HG02798 (cell line): Measurements from ENCODE around the gene ADAMTSL4.
"Not testable (repeated sequence)": the region's sequence is repeated elsewhere in the genome, so short reads cannot be mapped to it uniquely, and the experiment has no call there.

Experiments
- ATAC-seq: cut with Tn5 transposase; IDR thresholded peaks from one replicate; pipeline ENCODE4 v1.9.1; 2021; ENCODE audit warnings: mild to moderate bottlenecking; ENCODE audit not compliant: unreplicated experiment, poor library complexity

ADAMTSL4 gene

DNA sequence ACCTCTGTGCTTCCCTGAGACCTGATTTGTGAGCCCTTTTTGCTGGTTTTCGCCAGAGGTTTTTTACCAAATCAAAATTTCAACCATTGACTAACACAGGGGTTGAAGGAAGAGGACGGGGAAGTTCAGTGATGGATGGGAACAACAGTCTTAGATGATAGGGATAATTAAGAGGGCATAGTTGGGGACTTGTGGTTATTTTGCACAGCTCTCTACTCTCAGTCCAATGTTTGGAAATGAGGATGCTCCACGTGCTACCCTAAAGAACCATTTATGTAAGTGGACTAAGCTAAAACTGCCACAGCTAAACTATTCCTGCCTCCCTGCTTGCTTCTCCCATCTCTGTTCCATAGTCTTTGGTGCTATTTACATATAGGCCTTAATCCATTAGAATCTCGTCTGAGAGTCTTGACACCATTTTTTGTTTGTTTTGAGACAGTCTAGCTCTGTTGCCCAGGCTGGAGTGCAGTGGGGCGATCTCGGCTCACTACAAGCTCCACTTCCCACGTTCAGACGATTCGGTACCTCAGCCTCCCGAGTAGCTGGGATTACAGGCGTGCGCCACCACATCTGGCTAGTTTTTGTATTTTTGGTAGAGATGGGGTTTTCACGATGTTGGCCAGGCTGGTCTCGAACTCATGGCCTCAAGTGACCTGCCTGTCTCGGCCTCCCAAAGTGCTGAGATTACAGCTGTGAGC lies 30.9 kb downstream of the ADAMTSL4 start:
- ATAC-seq: peak; percentile 2

DNA sequence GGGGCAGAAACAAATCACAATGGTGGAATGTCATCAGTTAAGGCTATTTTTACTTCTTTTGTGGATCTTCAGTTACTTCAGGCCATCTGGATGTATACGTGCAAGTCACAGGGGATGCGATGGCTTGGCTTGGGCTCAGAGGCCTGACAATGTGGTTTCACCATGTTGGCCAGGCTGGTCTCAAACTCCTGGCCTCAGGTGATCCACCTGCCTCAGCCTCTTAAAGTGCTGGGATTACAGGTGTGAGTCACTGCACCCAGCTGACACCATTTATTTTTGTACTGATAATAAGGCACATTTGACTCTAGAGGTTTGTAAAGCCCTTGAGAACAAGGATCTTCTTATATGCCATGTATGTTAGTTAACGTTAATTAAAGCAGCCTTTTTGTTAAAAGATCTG lies 31.8 kb downstream of the ADAMTSL4 start:
- ATAC-seq: not testable (repeated sequence)

DNA sequence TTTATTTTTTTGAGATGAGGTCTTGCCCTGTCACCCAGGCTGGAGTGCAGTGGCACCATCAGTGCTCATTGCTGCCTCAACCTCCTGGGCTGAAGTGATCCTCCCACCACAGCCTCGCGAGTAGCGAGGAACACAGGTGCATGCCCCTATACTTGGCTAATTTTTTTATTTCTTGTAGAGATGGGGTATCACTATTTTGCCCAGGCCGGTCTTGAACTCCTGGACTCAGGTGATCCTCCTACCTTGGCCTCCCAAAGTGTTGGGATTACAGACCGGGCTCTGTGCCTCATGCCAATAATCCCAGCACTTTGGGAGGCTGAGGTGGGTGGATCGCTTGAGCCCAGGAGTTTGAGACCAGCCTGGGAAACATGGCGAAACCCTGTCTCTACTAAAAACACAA lies 32.2 kb downstream of the ADAMTSL4 start:
- ATAC-seq: not testable (repeated sequence)

DNA sequence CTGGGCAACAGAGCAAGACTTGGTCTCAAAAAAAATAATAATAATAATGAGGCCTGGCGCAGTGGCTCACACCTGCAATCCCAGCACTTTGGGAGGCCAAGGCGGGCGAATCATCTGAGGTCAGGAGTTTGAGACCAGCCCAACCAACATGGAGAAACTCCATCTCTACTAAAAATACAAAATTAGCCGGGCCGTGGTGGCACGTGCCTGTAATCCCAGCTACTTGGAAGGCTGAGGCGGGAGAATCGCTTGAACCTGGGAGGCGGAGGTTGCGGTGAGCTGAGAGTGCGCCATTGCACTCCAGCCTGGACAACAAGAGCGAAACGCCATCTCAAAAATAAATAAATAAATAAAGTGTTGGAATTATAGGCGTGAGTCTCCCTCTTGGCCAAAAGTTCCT lies 32.8 kb downstream of the ADAMTSL4 start:
- ATAC-seq: not testable (repeated sequence)

DNA sequence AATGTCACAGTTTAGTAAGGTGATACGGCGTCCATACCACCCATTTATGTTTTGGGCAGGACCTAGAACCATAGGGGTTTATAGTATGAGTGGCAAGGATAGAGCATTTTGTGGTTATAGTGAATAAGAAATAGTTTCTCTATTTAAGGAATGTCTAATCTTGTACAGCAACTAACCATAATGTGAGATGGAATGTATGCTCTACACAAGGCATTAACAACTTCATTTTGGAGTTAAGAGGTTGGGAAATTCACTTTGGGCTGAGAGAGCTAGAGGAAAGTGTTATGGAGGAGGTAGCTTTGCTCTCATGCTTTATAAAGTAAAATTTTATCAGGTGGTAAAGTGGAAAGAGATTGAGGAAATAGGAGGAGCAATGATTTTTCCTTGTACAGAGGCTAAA lies 33.2 kb downstream of the ADAMTSL4 start:
- no peak for ATAC-seq

DNA sequence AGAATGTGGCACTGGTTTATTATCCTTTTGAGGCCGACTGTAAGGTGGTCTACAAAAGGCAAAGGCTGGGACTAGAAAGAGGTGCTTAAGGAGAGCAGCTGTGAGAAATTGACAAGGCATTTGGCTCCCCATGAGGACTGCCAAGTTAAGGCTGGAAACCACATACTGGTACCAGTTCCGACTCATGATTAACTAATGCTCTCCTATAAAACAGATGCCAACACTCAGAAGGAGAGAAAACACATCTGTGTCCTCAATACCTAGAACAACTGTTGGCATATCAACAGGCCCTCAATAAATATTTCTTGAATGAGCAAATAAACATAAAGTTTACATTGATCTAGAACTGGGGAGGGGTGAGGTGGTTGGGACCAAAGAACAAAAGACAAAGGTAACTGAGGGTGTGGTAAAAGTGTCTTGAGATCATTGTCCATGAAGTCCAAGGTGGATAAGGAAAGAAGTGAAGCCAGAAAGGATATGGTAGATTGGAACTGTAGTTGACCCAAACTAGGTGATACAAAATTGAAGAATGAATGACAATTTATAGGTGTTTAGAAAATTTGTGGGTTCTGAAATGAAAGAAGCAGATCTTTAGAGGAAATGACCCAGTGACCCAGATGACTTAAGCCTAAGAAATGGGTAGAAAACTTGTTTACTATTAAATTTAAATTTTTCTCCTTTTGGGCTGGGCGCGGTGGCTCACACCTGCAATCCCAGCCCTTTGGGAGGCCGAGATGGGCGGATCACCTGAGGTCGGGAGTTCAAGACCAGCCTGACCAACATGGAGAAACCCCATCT lies 47.1 kb downstream of the ADAMTSL4 start:
- no peak for ATAC-seq

DNA sequence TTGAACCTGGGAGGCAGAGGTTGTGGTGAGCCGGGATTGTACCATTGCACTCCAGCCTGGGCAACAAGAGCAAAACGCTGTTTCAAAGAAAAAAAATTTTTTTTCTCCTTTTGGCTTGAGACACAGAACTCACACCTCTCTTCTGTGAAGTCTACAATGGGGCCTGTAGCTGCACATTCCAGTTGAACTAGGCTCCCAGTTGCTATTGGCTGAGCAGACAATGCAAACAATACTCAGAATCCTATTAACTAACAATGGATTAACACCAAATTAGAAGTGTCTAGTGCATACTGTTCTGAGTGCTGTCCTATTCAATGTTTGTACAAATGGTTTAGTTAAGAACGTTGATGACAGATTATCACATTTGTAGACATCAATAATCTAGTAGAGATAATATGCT lies 47.8 kb downstream of the ADAMTSL4 start:
- ATAC-seq: no peak

DNA sequence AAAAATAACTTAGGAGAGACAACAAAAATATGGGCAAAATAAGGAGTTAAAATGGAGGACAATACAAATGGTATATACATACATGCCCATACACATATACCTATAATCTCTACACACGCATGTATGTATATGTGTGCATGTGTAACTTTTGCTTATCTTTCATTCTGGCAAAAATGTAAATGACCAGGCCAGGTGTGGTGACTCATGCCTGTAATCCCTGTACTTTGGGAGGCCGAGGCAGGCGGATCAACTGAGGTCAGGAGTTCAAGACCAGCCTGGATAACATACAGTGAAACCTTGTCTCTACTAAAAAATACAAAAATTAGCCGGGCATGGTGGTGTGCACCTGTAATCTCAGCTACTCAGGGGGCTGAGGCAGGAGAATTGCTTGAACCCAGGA lies 49.1 kb downstream of the ADAMTSL4 start:
- ATAC-seq: not testable (repeated sequence)

DNA sequence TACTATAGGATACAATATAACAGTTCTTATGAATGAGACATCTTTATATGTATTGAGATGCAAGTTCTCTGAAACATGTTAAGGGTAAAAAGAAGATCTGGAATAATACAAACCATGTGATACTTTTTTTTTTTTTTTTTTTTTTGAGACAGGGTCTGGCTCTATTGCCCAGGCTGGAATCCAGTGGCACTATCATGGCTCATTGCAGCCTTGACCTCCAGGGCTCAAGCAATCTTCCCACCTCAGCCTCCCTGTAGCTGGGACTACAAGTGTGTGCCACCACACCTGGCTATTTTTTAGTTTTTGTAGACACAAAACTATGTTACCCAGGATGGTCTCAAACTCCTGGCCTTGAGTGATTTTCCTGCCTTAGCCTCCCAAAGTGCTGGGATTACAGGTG lies 52.3 kb downstream of the ADAMTSL4 start:
- ATAC-seq: no peak

DNA sequence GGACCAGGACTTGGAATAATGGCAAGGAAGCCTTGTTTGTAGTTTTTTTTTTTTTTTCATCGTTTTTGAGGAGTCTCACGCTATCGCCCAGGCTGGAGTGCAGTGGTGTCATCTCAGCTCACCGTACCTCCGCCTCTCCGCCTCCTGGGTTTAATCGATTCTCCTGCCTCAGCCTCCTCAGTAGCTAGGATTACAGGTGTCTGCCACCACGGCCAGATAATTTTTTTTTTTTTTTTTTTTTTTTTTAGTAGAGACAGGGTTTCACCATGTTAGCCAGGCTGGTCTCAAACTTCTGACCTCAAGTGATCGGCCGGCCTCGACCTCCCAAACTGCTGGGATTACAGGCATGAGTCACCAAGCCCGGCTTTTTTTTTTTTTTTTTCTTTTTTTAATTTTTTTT lies 53.2 kb downstream of the ADAMTSL4 start:
- ATAC-seq: not testable (repeated sequence)

DNA sequence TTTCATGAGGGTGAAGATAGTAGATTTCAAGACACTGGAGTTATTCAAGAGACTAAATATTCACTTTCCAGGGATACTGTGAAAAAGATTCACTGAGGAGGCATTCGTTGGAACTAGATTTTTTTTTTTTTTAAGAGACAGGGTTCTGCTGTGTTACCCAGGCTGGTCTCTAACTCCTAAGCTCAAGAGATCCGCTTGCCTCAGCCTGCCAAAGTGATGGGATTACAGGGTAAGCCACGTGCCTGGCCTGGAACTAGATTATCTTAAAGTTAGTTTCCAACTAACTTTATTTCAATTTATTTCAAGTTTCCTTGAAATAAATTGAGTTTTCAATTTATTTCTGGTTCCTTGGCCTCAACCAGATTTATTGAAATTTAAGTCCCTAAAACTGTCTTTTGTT lies 54.5 kb downstream of the ADAMTSL4 start:
- no peak for ATAC-seq

DNA sequence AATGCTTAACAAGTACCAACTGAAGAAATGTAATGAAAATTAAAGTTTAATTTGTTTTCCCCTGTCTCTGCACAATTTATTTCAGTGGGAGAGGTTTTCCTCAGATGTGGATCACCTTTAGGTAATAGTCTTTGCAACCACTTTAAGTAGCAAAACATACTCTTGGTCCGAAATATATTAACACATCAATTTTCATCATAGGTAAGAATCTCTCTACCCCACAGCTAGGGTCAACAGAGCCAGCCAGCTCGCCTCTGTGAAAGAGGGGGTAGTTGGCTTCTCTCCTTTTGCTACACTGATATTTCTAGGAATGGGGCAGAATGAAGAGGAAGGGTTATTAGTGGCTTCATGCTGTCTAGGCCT lies 55.0 kb downstream of the ADAMTSL4 start:
- ATAC-seq: no peak

DNA sequence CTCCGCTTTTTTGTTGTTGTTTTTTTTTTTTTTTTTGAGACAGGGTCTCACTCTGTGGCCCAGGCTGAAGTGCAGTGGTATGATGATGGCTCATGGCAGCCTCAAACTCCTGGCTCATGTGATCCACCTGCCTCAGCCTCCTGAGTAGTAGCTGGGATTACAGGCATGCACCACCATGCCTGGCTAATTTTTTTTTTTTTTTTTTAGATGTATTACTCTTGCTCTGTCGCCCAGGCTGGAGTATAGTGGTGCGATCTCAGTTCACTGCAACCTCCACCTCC lies 56.2 kb downstream of the ADAMTSL4 start:
- ATAC-seq: not testable (repeated sequence)

DNA sequence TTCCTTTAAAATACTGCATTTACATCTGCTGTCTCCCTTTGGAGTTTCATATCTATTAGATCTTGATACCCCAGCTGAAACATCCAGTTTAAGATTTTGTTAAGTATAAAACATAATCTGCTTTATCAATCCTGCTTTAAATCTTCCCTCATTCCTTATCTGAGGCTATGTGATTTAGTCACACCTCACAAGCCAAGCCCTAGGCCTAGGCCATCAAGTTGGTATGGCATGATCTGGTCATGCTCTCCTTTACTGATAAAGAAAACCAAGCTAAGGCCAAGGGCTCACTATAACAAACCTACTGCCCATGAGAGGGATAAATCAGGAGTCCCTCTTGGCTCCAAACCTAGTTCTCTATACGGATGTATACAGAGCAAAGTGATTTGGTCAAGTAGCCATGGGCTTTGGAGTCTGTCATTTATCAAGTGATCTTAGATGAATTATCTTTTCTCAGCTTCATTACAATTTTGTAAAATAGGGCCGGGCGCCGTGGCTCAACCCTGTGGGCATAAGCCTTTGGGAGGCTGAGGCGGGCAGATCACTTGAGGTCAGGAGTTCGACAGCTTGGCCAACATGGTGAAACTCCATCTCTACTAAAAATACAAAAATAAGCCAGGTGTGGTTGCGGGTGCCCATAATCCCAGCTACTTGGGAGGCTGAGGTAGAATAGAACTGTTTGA lies 57.4 kb downstream of the ADAMTSL4 start:
- ATAC-seq: no peak

DNA sequence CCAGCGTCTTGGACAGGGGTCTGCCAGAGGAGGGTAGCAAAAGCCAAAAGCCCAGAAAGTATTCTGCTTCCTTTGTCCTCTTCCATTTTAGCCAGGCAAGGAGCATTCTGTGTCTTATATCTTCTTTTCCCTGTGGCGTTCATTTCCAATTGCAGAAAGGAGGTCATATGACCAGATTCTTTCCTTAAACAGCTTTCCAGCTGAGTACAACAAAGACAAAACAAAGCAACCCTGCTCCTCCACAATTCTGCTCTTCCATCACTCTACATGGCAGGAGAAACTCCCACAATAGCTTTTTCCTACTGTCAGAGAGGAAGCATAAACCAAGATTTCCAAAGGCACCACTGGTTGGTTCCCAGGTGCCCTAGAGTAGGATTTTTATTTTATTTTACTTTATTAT lies 60.5 kb downstream of the ADAMTSL4 start:
- ATAC-seq: no peak
